AG09319 (cell line): ENCODE data around the gene CDK5.

Source experiments
- DNase-seq: peaks from one replicate; pipeline ENCODE4 v3.0.0-alpha.2; 2010; ENCODE audit warnings: low read depth; ENCODE audit errors: extremely low read depth
- TF ChIP-seq, protein P1 (sequence below): IDR thresholded peaks from 2 replicates; pipeline ENCODE4 v1.5.1; 2011; ENCODE audit warnings: low read depth, mild to moderate bottlenecking, inconsistent platforms, low read length, moderate library complexity

Gene CDK5

GRCh38 chr7:151069841-151070573 lies 12.3 kb upstream of the CDK5 start:
- DNase-seq = no peak
- TF ChIP-seq, protein P1, sequence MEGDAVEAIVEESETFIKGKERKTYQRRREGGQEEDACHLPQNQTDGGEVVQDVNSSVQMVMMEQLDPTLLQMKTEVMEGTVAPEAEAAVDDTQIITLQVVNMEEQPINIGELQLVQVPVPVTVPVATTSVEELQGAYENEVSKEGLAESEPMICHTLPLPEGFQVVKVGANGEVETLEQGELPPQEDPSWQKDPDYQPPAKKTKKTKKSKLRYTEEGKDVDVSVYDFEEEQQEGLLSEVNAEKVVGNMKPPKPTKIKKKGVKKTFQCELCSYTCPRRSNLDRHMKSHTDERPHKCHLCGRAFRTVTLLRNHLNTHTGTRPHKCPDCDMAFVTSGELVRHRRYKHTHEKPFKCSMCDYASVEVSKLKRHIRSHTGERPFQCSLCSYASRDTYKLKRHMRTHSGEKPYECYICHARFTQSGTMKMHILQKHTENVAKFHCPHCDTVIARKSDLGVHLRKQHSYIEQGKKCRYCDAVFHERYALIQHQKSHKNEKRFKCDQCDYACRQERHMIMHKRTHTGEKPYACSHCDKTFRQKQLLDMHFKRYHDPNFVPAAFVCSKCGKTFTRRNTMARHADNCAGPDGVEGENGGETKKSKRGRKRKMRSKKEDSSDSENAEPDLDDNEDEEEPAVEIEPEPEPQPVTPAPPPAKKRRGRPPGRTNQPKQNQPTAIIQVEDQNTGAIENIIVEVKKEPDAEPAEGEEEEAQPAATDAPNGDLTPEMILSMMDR = no peak

DNA sequence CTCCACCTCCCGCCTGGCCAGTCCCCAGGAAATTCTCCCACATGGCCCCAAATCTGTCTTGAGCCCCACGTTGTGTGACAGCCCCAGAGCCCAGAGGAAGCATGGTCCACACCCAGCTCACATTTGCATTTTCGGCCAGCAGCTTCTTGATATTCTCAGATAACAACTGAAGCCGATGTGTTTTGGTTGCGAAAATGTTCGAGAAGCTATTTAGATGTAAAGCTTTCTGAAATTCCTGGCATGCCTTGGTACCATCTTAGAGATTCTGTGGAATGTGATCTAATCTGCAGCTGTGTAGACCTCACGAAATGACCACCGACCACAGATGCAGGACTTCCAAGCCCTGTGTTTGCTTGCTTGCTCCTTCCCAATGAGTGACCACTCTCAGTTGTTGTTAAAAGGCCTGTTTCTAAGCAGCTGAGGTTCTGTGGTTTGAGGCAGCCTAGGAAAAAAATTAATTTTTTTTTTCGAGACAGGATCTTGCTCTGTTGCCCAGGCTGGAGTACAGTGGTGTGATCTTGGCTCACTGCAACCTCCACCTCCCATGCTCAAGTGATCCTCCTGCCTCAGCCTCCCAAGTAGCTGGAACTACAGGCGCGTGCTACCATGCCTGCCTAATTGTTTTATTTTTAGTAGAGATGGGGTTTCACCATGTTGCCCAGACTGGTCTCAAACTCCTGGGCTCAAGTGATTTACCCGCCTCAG lies 10.5 kb upstream of the CDK5 start:
- no peak for DNase-seq
- TF ChIP-seq, protein P1 = no peak

DNA sequence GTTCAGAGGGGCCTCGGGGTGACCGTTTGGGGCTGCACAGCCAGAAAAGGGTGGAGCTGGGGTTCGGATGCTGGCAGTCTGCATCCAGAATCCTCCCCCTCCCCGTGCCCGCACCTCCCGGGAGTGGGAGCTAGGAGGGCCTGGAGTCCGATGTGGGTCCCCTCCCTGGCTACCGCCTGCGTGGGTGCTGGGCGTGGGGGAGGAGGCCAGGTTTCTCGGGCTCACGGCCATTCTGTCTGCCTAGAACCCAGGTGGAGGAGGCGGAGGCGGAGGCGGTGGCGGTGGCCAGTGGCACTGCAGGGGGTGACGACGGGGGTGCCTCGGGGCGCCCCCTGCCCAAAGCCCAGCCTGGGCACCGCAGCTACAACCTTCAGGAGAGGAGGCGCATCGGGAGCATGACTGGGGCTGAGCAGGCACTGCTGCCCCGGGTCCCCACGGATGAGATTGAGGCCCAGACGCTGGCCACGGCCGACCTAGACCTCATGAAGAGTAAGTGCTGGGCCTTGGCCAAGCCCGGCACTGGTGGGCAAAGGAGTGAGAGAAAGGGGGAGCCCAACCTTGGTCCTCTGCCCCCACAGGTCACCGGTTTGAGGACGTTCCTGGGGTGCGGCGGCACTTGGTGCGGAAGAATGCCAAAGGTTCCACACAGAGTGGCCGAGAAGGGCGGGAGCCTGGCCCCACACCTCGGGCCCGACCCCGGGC lies 8.7 kb upstream of the CDK5 start:
- TF ChIP-seq, protein P1 = no peak
- DNase-seq = no peak

- no peak for DNase-seq
- TF ChIP-seq, protein P1 = no peak
Observed at GRCh38 chr7:151065516-151065915, 7.8 kb upstream of the CDK5 start.

DNA sequence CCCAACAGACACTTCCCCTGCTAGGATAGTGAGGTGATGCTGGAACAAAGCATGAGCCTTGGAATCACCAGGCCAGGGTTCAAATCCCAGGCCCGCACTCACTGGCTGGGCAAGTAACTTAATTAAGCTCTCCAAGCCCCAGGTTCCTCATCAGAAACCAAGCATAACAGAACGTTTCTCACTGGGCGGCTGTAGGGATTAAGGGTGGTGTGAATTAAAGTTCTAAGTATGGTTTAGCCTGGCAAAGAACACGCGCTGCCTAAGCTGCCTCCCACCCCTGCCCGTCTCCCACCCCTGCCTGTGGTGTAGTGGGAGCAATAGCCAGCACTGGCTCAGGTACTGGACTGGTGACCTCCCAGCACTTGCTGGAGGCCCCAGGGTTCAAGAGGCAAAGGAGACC lies 7.3 kb upstream of the CDK5 start:
- DNase-seq = no peak
- TF ChIP-seq, protein P1 = no peak

DNA sequence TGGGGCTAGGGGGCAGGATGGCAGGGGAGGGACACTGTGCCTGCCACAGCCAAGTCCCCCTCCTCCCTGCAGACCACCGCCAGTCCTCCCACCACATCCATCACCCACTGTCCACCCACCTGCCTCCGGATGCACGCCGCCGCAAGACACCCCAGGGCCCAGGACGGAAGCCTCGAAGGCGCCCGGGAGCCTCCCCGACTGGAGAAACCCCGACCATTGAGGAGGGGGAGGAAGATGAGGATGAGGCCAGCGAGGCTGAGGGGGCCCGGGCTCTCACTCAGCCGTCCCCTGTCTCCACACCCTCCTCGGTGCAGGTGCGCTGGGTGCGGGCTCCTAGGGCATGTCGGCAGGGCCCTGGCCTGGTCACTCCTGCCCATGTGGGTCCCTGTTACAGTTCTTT lies 6.8 kb upstream of the CDK5 start:
- DNase-seq = no peak
- TF ChIP-seq, protein P1 = no peak

- TF ChIP-seq, protein P1 = no peak
- DNase-seq = no peak
Observed at GRCh38 chr7:151063212-151063561, 5.5 kb upstream of the CDK5 start.
